IMR-90 (cell line): Measurements from ENCODE around the gene MDFI. TPM values are rescaled to one million over a fixed set of nuclear protein-coding genes. Genes with fewer than 3 reads are reported as not detected.

ENCODE experiments used
- ATAC-seq: fragments of 200-7000 bp; cut with Tn5 transposase; 2 replicates; pipeline ENCODE4 v1.9.1; 2020; ENCODE audit warnings: low read depth, mild to moderate bottlenecking, moderate library complexity
- BruUV-seq: library from RNA; stranded (reverse); fragments of 400-500 nt; replicated peaks from 2 replicates; lab custom pipeline; 2021; lab: Mats Ljungman, UMichigan
- CTCF ChIA-PET: fragments of 300-600 bp; formaldehyde crosslinking; extraction: SDS; loops from one replicate; lab custom pipeline; 2021; ENCODE audit warnings: antibody characterized with exemption; lab: Yijun Ruan, JAX
- POLR2A ChIA-PET: fragments of 300-600 bp; sonication (Branson Sonifier 250); formaldehyde crosslinking; loops from one replicate; lab custom pipeline; 2022; ENCODE audit warnings: antibody characterized with exemption; ENCODE audit not compliant: unreplicated experiment; lab: Charles Lee
- DNase-seq: peaks from one replicate; pipeline ENCODE4 v3.0.0; 2013
- H2AFZ ChIP-seq: replicated peaks from 2 replicates; pipeline ENCODE3; 2013; ENCODE audit warnings: low read length, mild to moderate bottlenecking; ENCODE audit not compliant: poor library complexity
- H2AK5ac ChIP-seq: 2 replicates; pipeline ENCODE4 v1.6.1; 2013; ENCODE audit warnings: low read depth, low read length, inconsistent platforms
- H2AK9ac ChIP-seq: replicated peaks from 2 replicates; pipeline ENCODE3; 2013; ENCODE audit warnings: mild to moderate bottlenecking, low read depth, low read length, moderate library complexity; ENCODE audit not compliant: poor library complexity
- H2BK120ac ChIP-seq: 2 replicates; pipeline ENCODE4 v1.6.1; 2013; ENCODE audit warnings: low read depth, low read length, inconsistent platforms
- H2BK15ac ChIP-seq: 3 replicates; pipeline ENCODE4 v1.6.1; 2013; ENCODE audit warnings: low read depth, low read length, inconsistent platforms
- H2BK20ac ChIP-seq: 2 replicates; pipeline ENCODE4 v1.6.1; 2013; ENCODE audit warnings: low read depth, mild to moderate bottlenecking, inconsistent platforms, low read length, moderate library complexity
- H2BK5ac ChIP-seq: 2 replicates; pipeline ENCODE4 v1.6.1; 2013; ENCODE audit warnings: mild to moderate bottlenecking, low read depth, low read length, inconsistent platforms; ENCODE audit not compliant: poor library complexity, severe bottlenecking
- H3K14ac ChIP-seq: replicated peaks from 2 replicates; pipeline ENCODE4 v1.6.1; 2013; ENCODE audit warnings: low read depth, low read length, inconsistent platforms
- H3K18ac ChIP-seq: 2 replicates; pipeline ENCODE4 v1.6.1; 2013; ENCODE audit warnings: low read depth, low read length, control low read depth
- H3K23ac ChIP-seq: 2 replicates; pipeline ENCODE4 v1.6.1; 2013; ENCODE audit warnings: low read depth, low read length, inconsistent platforms
- H3K27ac ChIP-seq: 2 replicates; pipeline ENCODE4 v1.5.1; 2013; ENCODE audit warnings: mild to moderate bottlenecking, control low read depth, low read length; ENCODE audit not compliant: insufficient read depth
- H3K27me3 ChIP-seq: 2 replicates; pipeline ENCODE4 v1.6.1; 2013; ENCODE audit warnings: low read length; ENCODE audit not compliant: control insufficient read depth, insufficient read depth
- H3K36me3 ChIP-seq: 2 replicates; pipeline ENCODE4 v1.6.1; 2013; ENCODE audit warnings: low read length, mixed read lengths; ENCODE audit not compliant: control insufficient read depth, insufficient read depth
- H3K4ac ChIP-seq: 2 replicates; pipeline ENCODE4 v1.6.1; 2013; ENCODE audit warnings: low read depth, low read length, inconsistent platforms
- H3K4me1 ChIP-seq: 2 replicates; pipeline ENCODE4 v1.6.1; 2013; ENCODE audit warnings: low read length, mixed read lengths; ENCODE audit not compliant: control insufficient read depth, insufficient read depth
- H3K4me2 ChIP-seq: 2 replicates; pipeline ENCODE4 v1.6.1; 2013; ENCODE audit warnings: low read depth, mild to moderate bottlenecking, control low read depth, low read length, moderate library complexity
- H3K4me3 ChIP-seq: 2 replicates; pipeline ENCODE4 v1.5.1; 2013; ENCODE audit warnings: low read depth, mild to moderate bottlenecking, control low read depth, low read length, moderate library complexity; ENCODE audit not compliant: insufficient read depth
- H3K56ac ChIP-seq: 2 replicates; pipeline ENCODE4 v1.6.1; 2013; ENCODE audit warnings: low read length, inconsistent platforms; ENCODE audit not compliant: insufficient read depth; ENCODE audit errors: extremely low read depth
- H3K79me1 ChIP-seq, 2 experiments: 2 replicates each; pipeline ENCODE4 v1.6.1; 2013; ENCODE audit warnings: low read length in 2 of 2, inconsistent platforms in 1 of 2, low read depth in 1 of 2
- H3K9ac ChIP-seq: 2 replicates; pipeline ENCODE4 v1.6.1; 2013; ENCODE audit warnings: low read depth, low read length, control low read depth
- H3K9me1 ChIP-seq: 2 replicates; pipeline ENCODE4 v1.6.1; 2013; ENCODE audit warnings: low read length, inconsistent platforms; ENCODE audit not compliant: insufficient read depth
- H3K9me3 ChIP-seq: 2 replicates; pipeline ENCODE4 v1.6.1; 2013; ENCODE audit warnings: low read length; ENCODE audit not compliant: control insufficient read depth, insufficient read depth
- H4K20me1 ChIP-seq: 2 replicates; pipeline ENCODE4 v1.6.1; 2013; ENCODE audit warnings: low read length, inconsistent platforms; ENCODE audit not compliant: insufficient read depth
- H4K5ac ChIP-seq: 2 replicates; pipeline ENCODE4 v1.6.1; 2013; ENCODE audit warnings: mild to moderate bottlenecking, low read depth, low read length, control low read depth
- H4K8ac ChIP-seq, 2 experiments: 2 replicates each; pipeline ENCODE4 v1.6.1; 2013; ENCODE audit warnings: low read depth in 2 of 2, low read length in 2 of 2, control low read depth in 1 of 2, inconsistent platforms in 1 of 2
- H4K91ac ChIP-seq: 2 replicates; pipeline ENCODE4 v1.6.1; 2013; ENCODE audit warnings: low read depth, low read length, inconsistent platforms; ENCODE audit not compliant: insufficient read depth
- BHLHE40 ChIP-seq: fragments of 150-350 bp; IDR thresholded peaks from 2 replicates; pipeline ENCODE4 v1.6.1; 2016; ENCODE audit warnings: mild to moderate bottlenecking, low read depth, low read length
- CEBPB ChIP-seq: IDR thresholded peaks from 2 replicates; pipeline ENCODE4 v1.6.1; 2012; ENCODE audit warnings: low read depth, low read length, improper control_type of control experiment
- CHD1 ChIP-seq: IDR thresholded peaks from 2 replicates; pipeline ENCODE4 v1.6.1; 2012; ENCODE audit warnings: low read depth, low read length, improper control_type of control experiment
- FOS ChIP-seq: fragments of 150-350 bp; IDR thresholded peaks from 2 replicates; pipeline ENCODE4 v1.6.1; 2016; ENCODE audit warnings: low read depth, low read length
- MAFK ChIP-seq: IDR thresholded peaks from 2 replicates; pipeline ENCODE4 v1.6.1; 2012; ENCODE audit warnings: low read depth, low read length, improper control_type of control experiment
- MAZ ChIP-seq: IDR thresholded peaks from 2 replicates; pipeline ENCODE4 v1.6.1; 2012; ENCODE audit warnings: low read depth, mild to moderate bottlenecking, low read length, improper control_type of control experiment, moderate library complexity, borderline replicate concordance
- MXI1 ChIP-seq: IDR thresholded peaks from 2 replicates; pipeline ENCODE4 v1.6.1; 2012; ENCODE audit warnings: low read depth, mild to moderate bottlenecking, low read length, moderate library complexity, borderline replicate concordance
- NFE2L2 ChIP-seq: fragments of 150-350 bp; IDR thresholded peaks from 2 replicates; pipeline ENCODE4 v1.6.1; 2016; ENCODE audit warnings: low read depth, mild to moderate bottlenecking, low read length
- POLR2A ChIP-seq: IDR thresholded peaks from 2 replicates; pipeline ENCODE4 v1.6.1; 2012; ENCODE audit warnings: mild to moderate bottlenecking, low read depth, low read length
- RAD21 ChIP-seq: IDR thresholded peaks from 2 replicates; pipeline ENCODE4 v1.6.1; 2012; ENCODE audit warnings: low read length, improper control_type of control experiment
- RCOR1 ChIP-seq: IDR thresholded peaks from 2 replicates; pipeline ENCODE4 v1.6.1; 2012; ENCODE audit warnings: mild to moderate bottlenecking, low read length, improper control_type of control experiment; ENCODE audit not compliant: insufficient replicate concordance
- RFX5 ChIP-seq: IDR thresholded peaks from 2 replicates; pipeline ENCODE4 v1.8.0; 2012; ENCODE audit warnings: low read depth, mild to moderate bottlenecking, low read length, moderate library complexity
- USF2 ChIP-seq: fragments of 150-350 bp; IDR thresholded peaks from 2 replicates; pipeline ENCODE4 v1.6.1; 2017; ENCODE audit warnings: mild to moderate bottlenecking, antibody characterized with exemption, low read length, low read depth
- WGBS, 2 experiments: methylation state at CpG; one replicate each; pipeline versions ENCODE4 v1.1.5 to v1.1.7; 2013; ENCODE audit warnings: missing lambda C conversion rate in 2 of 2; ENCODE audit not compliant: insufficient read length in 1 of 2; ENCODE audit errors: extremely low coverage in 2 of 2; 5-methylcytosine and 5-hydroxymethylcytosine counted together
- dilution Hi-C: fragments of 300-500 bp; cut with HindIII; formaldehyde crosslinking; loops from one replicate; pipeline ENCODE4 v1.14.3; 2018; ENCODE audit warnings: low sequenced_read_pairs; ENCODE audit not compliant: unreplicated experiment
- in situ Hi-C: fragments of 300-500 bp; cut with MboI; formaldehyde crosslinking; loops from 3 replicates; pipeline ENCODE4 v1.14.3; 2019; ENCODE audit warnings: low sequenced_read_pairs, inconsistent platforms, mixed read lengths
- intact Hi-C: fragments of 100-400 bp; cut with micrococcal nuclease; formaldehyde crosslinking; loops from 2 replicates; pipeline ENCODE4 v1.10.0; 2022
- polyA plus RNA-seq, 3 experiments: library from polyadenylated mRNA; depleted of rRNA; stranded (reverse); fragments of >200 nt; gene quantifications; 2 replicates each; pipeline ENCODE4 v1.2.3, GENCODE V29; 2012; ENCODE audit warnings: low replicate concordance in 1 of 3
- total RNA-seq: library from RNA; depleted of rRNA; stranded (reverse); fragments of >200 nt; gene quantifications from 2 replicates; pipeline ENCODE4 v1.2.3, GENCODE V29; 2012
- TF ChIP-seq, protein P1 (sequence below): fragments of 150-350 bp; IDR thresholded peaks from 2 replicates; pipeline ENCODE4 v1.6.1; 2016; ENCODE audit warnings: low read depth, mild to moderate bottlenecking, low read length, moderate library complexity, borderline replicate concordance

MDFI gene
- total and polyA plus RNA-seq, 2 of the 4 experiments (the other 2 are of a cell fraction), result 0.18 to 0.29 TPM

DNA sequence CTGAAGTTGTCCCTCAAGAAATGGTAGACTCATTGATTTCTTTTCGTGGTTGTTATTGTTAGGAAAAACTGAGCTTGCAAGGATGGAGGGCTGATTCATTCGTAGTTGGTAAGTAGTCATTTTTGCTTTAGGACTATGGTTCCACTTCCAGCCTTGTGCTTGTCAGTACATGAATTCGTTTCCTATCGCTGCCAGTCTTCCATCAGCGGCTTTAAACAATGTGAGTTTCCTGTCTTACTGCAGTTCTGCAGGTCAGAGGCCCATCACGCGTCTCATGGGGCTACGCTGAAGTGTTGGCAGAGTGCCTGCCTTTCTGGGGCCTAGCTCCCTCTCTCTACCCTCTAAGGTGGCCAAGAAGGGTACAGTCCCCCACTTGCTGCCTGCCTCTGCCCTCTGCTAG, 11.4 kb upstream of the MDFI start:
- dilution Hi-C loops, result no loop called here
- Histone ChIP-seq H2BK120ac (no peak overlapping the region), H2BK20ac (no peak overlapping the region), H2BK5ac (no peak overlapping the region), H3K23ac (no peak overlapping the region), H3K18ac (no peak overlapping the region), H4K20me1 (no peaks in the 10 kb centered on the region), H3K9ac (no peak overlapping the region), H2AK9ac (no peak overlapping the region), H3K9me3 (peaks cover 4% of the 10 kb centered on the region; the same call in 1 of the 2 replicates), H3K9me1 (no peaks in the 10 kb centered on the region), H3K36me3 (no peaks in the 10 kb centered on the region), H2AFZ (no peak overlapping the region), H3K27ac (no peak overlapping the region), H4K91ac (no peak overlapping the region), H3K4ac (no peak overlapping the region), H3K27me3 (peaks cover 44% of the 10 kb centered on the region), H4K8ac (no peak overlapping the region), H3K14ac (no peak overlapping the region), H4K5ac (no peak overlapping the region), H3K79me1 (no peaks in the 10 kb centered on the region), H3K4me3 (no peak overlapping the region), H3K4me1 (no peaks in the 10 kb centered on the region), H2AK5ac (no peak overlapping the region), H3K4me2 (no peak overlapping the region), H2BK15ac (no peak overlapping the region), H3K56ac (no peak overlapping the region)
- DNase-seq, result no peak
- TF ChIP-seq RFX5 (no peak), FOS (no peak), POLR2A (no peak), MAFK (no peak), NFE2L2 (no peak), RAD21 (no peak), MAZ (no peak), BHLHE40 (no peak), RCOR1 (no peak), CHD1 (no peak), USF2 (no peak), CEBPB (no peak), MXI1 (no peak)
- TF ChIP-seq, protein P1, sequence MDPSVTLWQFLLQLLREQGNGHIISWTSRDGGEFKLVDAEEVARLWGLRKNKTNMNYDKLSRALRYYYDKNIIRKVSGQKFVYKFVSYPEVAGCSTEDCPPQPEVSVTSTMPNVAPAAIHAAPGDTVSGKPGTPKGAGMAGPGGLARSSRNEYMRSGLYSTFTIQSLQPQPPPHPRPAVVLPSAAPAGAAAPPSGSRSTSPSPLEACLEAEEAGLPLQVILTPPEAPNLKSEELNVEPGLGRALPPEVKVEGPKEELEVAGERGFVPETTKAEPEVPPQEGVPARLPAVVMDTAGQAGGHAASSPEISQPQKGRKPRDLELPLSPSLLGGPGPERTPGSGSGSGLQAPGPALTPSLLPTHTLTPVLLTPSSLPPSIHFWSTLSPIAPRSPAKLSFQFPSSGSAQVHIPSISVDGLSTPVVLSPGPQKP, result no peak
- POLR2A ChIA-PET, result no interaction called here
- ATAC-seq, result no peak
- in situ Hi-C loops, result no loop called here
- BruUV-seq, result no TSS peak
- intact Hi-C loops, result no loop called here
- WGBS, 2 experiments, result 13% methylated on average over 4 of the region's 8 CpGs; no CpG with 5 or more reads in 1 of the 2 experiments
- CTCF ChIA-PET, result no interaction called here
